GM21717 (cell line): ENCODE data around the gene CYTIP.

ENCODE experiments used
- ATAC-seq: cut with Tn5 transposase; IDR thresholded peaks from one replicate; pipeline ENCODE4 v1.9.1; 2021; ENCODE audit warnings: mild to moderate bottlenecking, moderate library complexity; ENCODE audit not compliant: unreplicated experiment

CYTIP gene

GRCh38 chr2:157443795-157444640 is at the start of gene CYTIP:
TSS of gene CYTIP (minus strand) at chr2:157444089. CDS start at chr2:157444020, 69 bp downstream.
- peak; percentile 49 for ATAC-seq

GRCh38 chr2:157492189-157492773 is 48.4 kb upstream of the CYTIP start:
- peak; percentile 93 for ATAC-seq

GRCh38 chr2:157489983-157490382 is 46.1 kb upstream of the CYTIP start:
- no peak for ATAC-seq

GRCh38 chr2:157488877-157489276 is 45.0 kb upstream of the CYTIP start:
- ATAC-seq: no peak

GRCh38 chr2:157487747-157488146 is 43.9 kb upstream of the CYTIP start:
- ATAC-seq: no peak

GRCh38 chr2:157487271-157487610 is 43.4 kb upstream of the CYTIP start:
- no peak for ATAC-seq

GRCh38 chr2:157486596-157487270 is 42.8 kb upstream of the CYTIP start:
- ATAC-seq: no peak

GRCh38 chr2:157480182-157480961 is 36.5 kb upstream of the CYTIP start:
- peak; percentile 85 for ATAC-seq

GRCh38 chr2:157479081-157480027 is 35.5 kb upstream of the CYTIP start:
- peak; percentile 42 for ATAC-seq

- no peak for ATAC-seq
Observed at GRCh38 chr2:157477919-157478318, 34.0 kb upstream of the CYTIP start.

- ATAC-seq: no peak
Observed at GRCh38 chr2:157476953-157477709, 33.2 kb upstream of the CYTIP start.

- ATAC-seq: no peak
Observed at GRCh38 chr2:157475722-157476390, 32.0 kb upstream of the CYTIP start.

- ATAC-seq: no peak
Observed at GRCh38 chr2:157473581-157473980, 29.7 kb upstream of the CYTIP start.

GRCh38 chr2:157471078-157471477 is 27.2 kb upstream of the CYTIP start:
- peak; percentile 27 for ATAC-seq

- peak; percentile 53 for ATAC-seq
Observed at GRCh38 chr2:157470321-157470720, 26.4 kb upstream of the CYTIP start.

GRCh38 chr2:157469726-157470125 is 25.8 kb upstream of the CYTIP start:
- no peak for ATAC-seq

GRCh38 chr2:157468931-157469708 is 25.2 kb upstream of the CYTIP start:
- peak; percentile 89 for ATAC-seq

- ATAC-seq: no peak
Observed at GRCh38 chr2:157466764-157467163, 22.9 kb upstream of the CYTIP start.
